Astrocyte (in vitro differentiated cells and primary cell): Measurements from ENCODE around the gene SCAMP5. TPM values are rescaled to one million over a fixed set of nuclear protein-coding genes. Genes with fewer than 3 reads are reported as not detected.

Experiments
- DNase-seq: peaks from one replicate; pipeline ENCODE4 v3.0.0-alpha.2; 2010; ENCODE audit warnings: low read depth
- FAIRE-seq: peaks from 2 replicates; lab custom pipeline; 2011; peaks lifted over from hg19 to GRCh38; lab: Jason Lieb, UNC
- H2AFZ ChIP-seq: 2 replicates; pipeline ENCODE4 v1.6.0; 2012; ENCODE audit warnings: low read depth, low read length, inconsistent platforms
- H3K27ac ChIP-seq: 2 replicates; pipeline ENCODE4 v1.5.1; 2011; ENCODE audit warnings: low read depth, low read length, inconsistent platforms
- H3K27me3 ChIP-seq: 2 replicates; pipeline ENCODE4 v1.6.0; 2011; ENCODE audit warnings: low read length, inconsistent platforms; ENCODE audit not compliant: insufficient read depth
- H3K36me3 ChIP-seq: 2 replicates; pipeline ENCODE4 v1.5.1; 2011; ENCODE audit warnings: low read length, inconsistent platforms; ENCODE audit not compliant: insufficient read depth
- H3K4me1 ChIP-seq: 2 replicates; pipeline ENCODE4 v1.5.1; 2011; ENCODE audit warnings: low read length, inconsistent platforms; ENCODE audit not compliant: insufficient read depth
- H3K4me2 ChIP-seq: 2 replicates; pipeline ENCODE4 v1.6.0; 2012; ENCODE audit warnings: low read length, inconsistent platforms
- H3K4me3 ChIP-seq: 2 replicates; pipeline ENCODE4 v1.5.1; 2011; ENCODE audit warnings: low read depth, mild to moderate bottlenecking, low read length, inconsistent platforms; ENCODE audit not compliant: insufficient read depth
- H3K79me2 ChIP-seq: 2 replicates; pipeline ENCODE4 v1.6.0; 2012; ENCODE audit warnings: mild to moderate bottlenecking, low read length, inconsistent platforms; ENCODE audit not compliant: insufficient read depth
- H3K9ac ChIP-seq: 2 replicates; pipeline ENCODE4 v1.6.0; 2012; ENCODE audit warnings: mild to moderate bottlenecking, low read length, inconsistent platforms
- H3K9me3 ChIP-seq: 2 replicates; pipeline ENCODE4 v1.5.1; 2012; ENCODE audit warnings: low read depth, mild to moderate bottlenecking, low read length, inconsistent platforms; ENCODE audit not compliant: insufficient read depth
- H4K20me1 ChIP-seq: 2 replicates; pipeline ENCODE4 v1.6.0; 2012; ENCODE audit warnings: low read length, inconsistent platforms; ENCODE audit not compliant: insufficient read depth
- H3K27ac Mint-ChIP-seq: one replicate; pipeline ENCODE4 v1.8.0; 2021; ENCODE audit warnings: mild to moderate bottlenecking, mixed read lengths; ENCODE audit not compliant: unreplicated experiment
- H3K27me3 Mint-ChIP-seq: one replicate; pipeline ENCODE4 v1.8.0; 2021; ENCODE audit warnings: low read depth, mixed read lengths; ENCODE audit not compliant: unreplicated experiment
- H3K36me3 Mint-ChIP-seq: one replicate; pipeline ENCODE4 v1.8.0; 2021; ENCODE audit warnings: low read depth, mixed read lengths; ENCODE audit not compliant: unreplicated experiment
- H3K4me1 Mint-ChIP-seq: one replicate; pipeline ENCODE4 v1.8.0; 2021; ENCODE audit warnings: low read depth, mixed read lengths; ENCODE audit not compliant: unreplicated experiment
- H3K4me3 Mint-ChIP-seq: one replicate; pipeline ENCODE4 v1.8.0; 2021; ENCODE audit warnings: mild to moderate bottlenecking, moderate library complexity, mixed read lengths; ENCODE audit not compliant: unreplicated experiment
- H3K9me3 Mint-ChIP-seq: one replicate; pipeline ENCODE4 v1.8.0; 2021; ENCODE audit warnings: mild to moderate bottlenecking, mixed read lengths; ENCODE audit not compliant: unreplicated experiment
- CTCF ChIP-seq: IDR thresholded peaks from 2 replicates; pipeline ENCODE4 v1.5.1; 2011; ENCODE audit warnings: low read depth, mild to moderate bottlenecking, inconsistent platforms, low read length, moderate library complexity; ENCODE audit not compliant: insufficient read depth
- EZH2 ChIP-seq: IDR thresholded peaks from 2 replicates; pipeline ENCODE4 v1.6.1; 2012; ENCODE audit warnings: mild to moderate bottlenecking, low read length, inconsistent platforms; ENCODE audit not compliant: insufficient read depth
- total RNA-seq: library from RNA; stranded (reverse); gene quantifications from 2 replicates; pipeline ENCODE4 v1.2.1, GENCODE V29; 2021

Gene SCAMP5
- total RNA-seq, 1 donor from 2014 or later: 18.7 TPM

- Histone ChIP-seq H2AFZ (peak overlapping the region; percentile 89), H3K27me3 (peaks cover 32% of the 10 kb centered on the region), H3K27ac (no peak overlapping the region), H3K9ac (peak overlapping the region; percentile 59), H3K9me3 (no peaks in the 10 kb centered on the region), H3K4me2 (peak overlapping the region; percentile 95), H3K4me1 (peaks cover 34% of the 10 kb centered on the region), H4K20me1 (peaks cover 10% of the 10 kb centered on the region), H3K36me3 (no peaks in the 10 kb centered on the region), H3K4me3 (peak overlapping the region; percentile 64), H3K79me2 (no peaks in the 10 kb centered on the region)
- TF ChIP-seq CTCF: no peak
- TF ChIP-seq EZH2: no peak
- H3K27ac Mint-ChIP-seq: peak overlapping the region; percentile 34
- DNase-seq: no peak
- peak overlapping the region; percentile 78 for H3K4me3 Mint-ChIP-seq
- H3K27me3 Mint-ChIP-seq: peaks cover 43% of the 10 kb centered on the region
- no peaks in the 10 kb centered on the region for H3K9me3 Mint-ChIP-seq
- no peak for FAIRE-seq
- peaks cover 7% of the 10 kb centered on the region for H3K4me1 Mint-ChIP-seq
- H3K36me3 Mint-ChIP-seq: no peaks in the 10 kb centered on the region
Measured at GRCh38 chr15:74957476-74958035, 37.8 kb upstream of the SCAMP5 start.

- Mint-ChIP-seq H3K36me3 (no peaks in the 10 kb centered on the region), H3K4me3 (peak overlapping the region; percentile 78), H3K4me1 (peaks cover 7% of the 10 kb centered on the region), H3K27me3 (peaks cover 46% of the 10 kb centered on the region), H3K9me3 (no peaks in the 10 kb centered on the region), H3K27ac (no peak overlapping the region)
- peak overlapping the region; percentile 63 for H2AFZ ChIP-seq
- no peaks in the 10 kb centered on the region for H3K9me3 ChIP-seq
- DNase-seq (no peak), FAIRE-seq (no peak)
- peaks cover 32% of the 10 kb centered on the region for H3K27me3 ChIP-seq
- no peak overlapping the region for H3K27ac ChIP-seq
- peak overlapping the region; percentile 40 for H3K4me3 ChIP-seq
- TF ChIP-seq EZH2 (peak; percentile 87), CTCF (no peak)
- H3K79me2 ChIP-seq: no peaks in the 10 kb centered on the region
- no peaks in the 10 kb centered on the region for H3K36me3 ChIP-seq
- peaks cover 10% of the 10 kb centered on the region for H4K20me1 ChIP-seq
- H3K9ac ChIP-seq: peak overlapping the region; percentile 33
- H3K4me2 ChIP-seq: peak overlapping the region; percentile 80
- peaks cover 34% of the 10 kb centered on the region for H3K4me1 ChIP-seq
Measured at GRCh38 chr15:74958320-74958907, 36.9 kb upstream of the SCAMP5 start.
